ENCODE data around the gene GABBR2.

- TF ChIP-seq EP300 (IDR thresholded peaks at IDR 0.05; ENCODE audit: borderline replicate concordance) (no peak), REST (IDR thresholded peaks at IDR 0.05; ENCODE audit: low read depth) (no peak), TAF1 (IDR thresholded peaks at IDR 0.05; ENCODE audit: low read depth) (no peak), TCF12 (IDR thresholded peaks at IDR 0.05; ENCODE audit: low read depth) (no peak), FOXM1 (IDR thresholded peaks at IDR 0.05; ENCODE audit: borderline replicate concordance, low read depth) (no peak), RAD21 (IDR thresholded peaks at IDR 0.05; ENCODE audit: low read depth) (no peak), NFIC (IDR thresholded peaks at IDR 0.05) (no peak), ZBTB7A (IDR thresholded peaks at IDR 0.05; ENCODE audit: low read depth) (no peak), EGR1 (IDR thresholded peaks at IDR 0.05) (no peak), USF1 (IDR thresholded peaks at IDR 0.05) (no peak), YY1 (IDR thresholded peaks at IDR 0.05; ENCODE audit: low read depth) (no peak), MAX (IDR thresholded peaks at IDR 0.05) (no peak)
Measured at GRCh38 chr9:98399950-98400683, 308.6 kb downstream of the GABBR2 start.
